ENCODE data around the gene EMID1. TPM values are rescaled to one million over a fixed set of nuclear protein-coding genes. Genes with fewer than 3 reads are reported as not detected.
"Not testable (repeated sequence)": the region's sequence is repeated elsewhere in the genome, so short reads cannot be mapped to it uniquely, and the experiment has no call there.

The EMID1 gene
- polyA plus RNA-seq, 3 donors, result 59.9 to 106 (median 88.8) TPM

DNA sequence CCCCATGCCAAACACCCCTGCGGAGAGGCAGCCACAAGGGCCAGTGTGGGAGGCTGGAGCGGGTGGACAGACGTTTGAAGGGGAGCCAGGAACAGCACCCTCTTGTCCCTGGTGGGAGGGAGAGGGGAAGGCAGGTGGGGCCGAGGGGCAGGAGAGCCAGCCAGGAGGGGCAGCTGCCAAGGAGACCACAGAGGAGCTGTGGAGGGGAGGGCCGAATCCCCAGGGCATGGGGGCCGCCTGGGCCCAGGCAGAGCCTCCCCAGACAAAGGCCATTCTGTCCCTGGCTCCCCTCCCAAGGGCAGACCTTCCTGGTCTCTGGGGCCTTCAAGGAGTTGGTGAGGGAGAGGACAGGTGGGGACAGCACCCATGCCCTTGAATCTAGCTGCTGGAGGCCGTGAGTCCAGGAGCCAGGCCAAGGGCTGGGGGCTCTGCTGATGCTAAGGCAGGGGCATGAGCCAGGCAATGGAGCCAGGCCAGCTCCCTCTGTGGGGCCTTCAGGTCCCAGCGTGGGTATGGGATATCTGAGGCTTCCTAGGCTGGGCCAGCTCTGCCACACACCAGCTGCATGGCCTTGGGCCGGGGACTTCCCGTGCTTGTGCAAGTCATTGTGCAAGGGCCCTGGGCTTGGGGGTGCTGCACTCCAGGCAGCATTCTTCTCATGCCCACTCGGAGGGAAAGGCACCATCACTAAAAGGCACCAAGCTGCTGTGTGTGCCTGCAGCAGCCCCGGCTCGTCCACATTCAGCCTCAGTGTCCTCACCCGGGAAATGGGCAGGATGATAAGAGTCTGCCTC is 11.4 kb downstream of the EMID1 start:
- DNase-seq (ENCODE audit: extremely low read depth in 1 of 11, low read depth in 9 of 11, low spot score in 4 of 11), result no peak

- DNase-seq (ENCODE audit: extremely low read depth in 1 of 11, low read depth in 9 of 11, low spot score in 4 of 11), result no peak
Observed at GRCh38 chr22:29217827-29218757, 12.4 kb downstream of the EMID1 start.

GRCh38 chr22:29218758-29219408 is 13.2 kb downstream of the EMID1 start:
- no peak for DNase-seq (ENCODE audit: extremely low read depth in 1 of 11, low read depth in 9 of 11, low spot score in 4 of 11)

GRCh38 chr22:29219409-29219782 is 13.7 kb downstream of the EMID1 start:
- not testable (repeated sequence) for DNase-seq (ENCODE audit: extremely low read depth in 1 of 11, low read depth in 9 of 11, low spot score in 4 of 11)

- DNase-seq (ENCODE audit: extremely low read depth in 1 of 11, low read depth in 9 of 11, low spot score in 4 of 11), result no peak
Observed at GRCh38 chr22:29219881-29220670, 14.4 kb downstream of the EMID1 start.

DNA sequence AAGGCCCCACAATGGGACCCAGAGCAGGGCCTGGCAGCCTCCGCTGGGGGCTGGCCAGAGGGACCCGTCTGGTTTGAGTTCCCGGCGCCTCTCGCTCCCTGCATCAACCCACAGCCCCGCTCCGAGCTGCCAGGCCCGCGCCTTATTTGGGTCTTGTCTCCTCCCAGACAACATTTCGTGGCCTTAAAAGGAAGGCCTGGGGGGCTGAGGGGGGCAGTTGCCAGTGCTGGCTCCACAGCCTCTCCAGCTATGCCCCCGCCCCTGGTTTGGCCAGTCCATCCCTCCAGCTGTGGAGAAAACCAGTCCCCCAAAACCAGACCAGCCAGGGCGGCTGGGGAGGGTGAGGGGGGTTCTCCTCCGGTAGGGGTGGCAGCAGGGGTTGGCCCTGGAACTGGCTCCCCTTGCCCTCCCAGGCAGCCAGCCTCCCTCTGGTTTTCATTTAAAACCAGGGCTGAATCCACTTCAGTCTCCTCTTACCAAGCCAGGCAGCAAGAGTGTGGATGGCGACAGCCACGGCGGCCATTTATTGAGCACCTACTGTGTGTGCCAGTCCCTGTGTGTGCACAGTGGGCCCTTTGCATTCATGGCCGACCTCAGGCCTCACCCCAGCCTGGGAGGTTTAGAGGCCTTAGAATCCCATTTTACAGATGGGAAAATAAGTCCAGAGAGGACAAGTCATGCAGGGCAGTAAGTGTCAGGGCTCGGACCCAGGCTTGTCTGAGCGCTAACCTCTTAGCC is 18.6 kb downstream of the EMID1 start:
- no peak for DNase-seq (ENCODE audit: extremely low read depth in 1 of 11, low read depth in 9 of 11, low spot score in 4 of 11)

- DNase-seq (ENCODE audit: extremely low read depth in 1 of 11, low read depth in 9 of 11, low spot score in 4 of 11), result no peak
Observed at GRCh38 chr22:29224859-29225410, 19.2 kb downstream of the EMID1 start.

DNA sequence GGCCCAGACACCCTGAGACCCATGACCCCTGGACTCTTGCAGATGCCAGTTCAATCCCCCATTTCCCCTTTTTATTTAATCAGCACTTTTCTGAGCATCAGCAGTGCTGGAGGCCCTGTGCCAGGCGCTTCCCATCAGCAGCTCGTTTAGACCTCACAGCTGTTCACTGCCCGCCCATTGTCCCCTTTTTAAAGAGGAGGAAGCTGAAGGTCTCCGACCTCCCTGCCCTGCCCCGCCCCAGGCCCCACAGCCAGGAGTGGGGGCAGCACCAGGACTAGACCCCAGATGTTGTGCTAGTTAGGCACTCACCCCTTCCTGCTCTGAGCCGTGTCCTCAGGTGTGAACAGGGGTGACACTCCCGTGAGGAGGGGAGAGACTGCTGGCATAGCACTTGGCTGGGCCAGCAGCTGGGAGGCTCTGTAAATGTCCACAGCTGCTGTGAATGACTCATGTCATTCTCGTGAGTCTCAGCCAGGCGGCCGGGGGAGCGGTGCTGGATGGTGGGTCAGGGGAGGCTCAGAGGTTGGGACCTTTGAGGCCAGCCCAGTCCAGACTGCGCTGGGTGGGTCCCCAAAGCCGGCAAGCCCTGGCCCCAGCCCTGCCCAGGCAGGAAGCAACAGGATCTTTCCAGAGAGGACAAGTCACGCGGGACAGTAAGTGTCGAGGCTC is 19.9 kb downstream of the EMID1 start:
- DNase-seq (ENCODE audit: extremely low read depth in 1 of 11, low read depth in 9 of 11, low spot score in 4 of 11), result no peak

- DNase-seq (ENCODE audit: extremely low read depth in 1 of 11, low read depth in 9 of 11, low spot score in 4 of 11), result no peak
Observed at GRCh38 chr22:29226351-29226981, 20.8 kb downstream of the EMID1 start.

DNA sequence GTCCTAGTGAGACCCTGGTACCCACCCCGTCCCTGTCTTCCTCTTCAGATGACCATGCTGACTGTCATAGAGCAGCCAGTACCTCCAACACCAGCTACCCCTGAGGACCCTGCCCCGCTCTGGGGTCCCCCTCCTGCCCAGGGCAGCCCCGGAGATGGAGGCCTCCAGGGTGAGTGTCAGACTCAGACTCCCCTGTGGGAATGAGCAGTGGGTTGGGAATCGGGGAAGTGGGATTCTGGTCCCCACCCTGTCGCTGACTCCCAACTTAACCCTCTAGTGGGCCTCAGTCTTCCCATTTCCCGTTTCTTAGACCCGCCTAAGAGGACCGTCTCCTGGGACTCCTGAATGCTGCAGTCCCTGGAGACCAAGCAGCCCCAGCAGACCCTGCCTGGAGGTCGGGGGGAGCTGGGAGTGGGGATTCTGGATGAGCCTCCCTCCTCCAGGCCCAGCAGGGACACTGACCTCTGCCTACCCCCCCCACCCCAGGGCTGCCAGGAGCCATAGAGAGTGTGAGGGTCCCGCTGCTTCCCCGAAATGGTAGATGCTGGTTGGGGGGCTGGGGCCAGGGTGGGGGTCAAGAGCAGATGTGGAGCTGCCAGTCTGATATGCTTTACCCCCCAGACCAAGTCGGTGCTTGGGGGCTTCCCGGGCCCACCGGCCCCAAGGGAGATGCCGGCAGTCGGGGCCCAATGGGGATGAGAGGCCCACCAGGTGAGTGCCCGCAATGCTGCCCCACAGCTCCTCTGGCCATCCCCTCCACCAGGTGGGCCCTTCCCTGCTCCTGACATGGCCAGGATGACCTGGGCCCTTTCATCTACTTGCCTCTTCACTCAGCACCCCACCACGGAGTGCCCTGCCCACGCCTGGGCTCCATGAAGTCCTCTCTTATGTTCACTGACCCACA is 25.5 kb downstream of the EMID1 start:
- DNase-seq (ENCODE audit: extremely low read depth in 1 of 11, low read depth in 9 of 11, low spot score in 4 of 11), result no peak

- no peak for DNase-seq (ENCODE audit: extremely low read depth in 1 of 11, low read depth in 9 of 11, low spot score in 4 of 11)
Observed at GRCh38 chr22:29231971-29232959, 26.6 kb downstream of the EMID1 start.

DNA sequence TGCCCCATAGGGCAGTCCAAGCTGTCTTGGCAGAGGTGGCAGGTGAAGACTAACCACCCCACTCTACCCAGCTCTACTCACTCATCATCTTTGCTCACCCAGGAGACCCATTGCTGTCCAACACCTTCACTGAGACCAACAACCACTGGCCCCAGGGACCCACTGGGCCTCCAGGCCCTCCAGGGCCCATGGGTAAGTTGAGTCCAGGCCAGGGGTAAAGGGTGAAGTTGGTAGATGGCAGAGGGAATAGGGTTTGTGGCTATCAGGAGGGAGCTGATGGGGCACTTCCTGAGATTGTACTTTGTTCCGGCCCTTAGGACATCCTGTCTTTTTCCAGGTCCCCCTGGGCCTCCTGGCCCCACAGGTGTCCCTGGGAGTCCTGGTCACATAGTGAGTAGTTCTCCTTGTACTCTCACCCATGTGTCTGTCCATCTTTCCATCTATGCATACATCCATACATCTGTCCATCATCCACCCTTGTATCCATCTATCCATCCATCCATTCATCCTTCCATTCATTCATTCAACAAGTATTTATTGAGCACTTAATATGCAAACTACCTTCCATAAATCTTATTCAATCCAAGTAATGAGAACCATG is 27.7 kb downstream of the EMID1 start:
- no peak for DNase-seq (ENCODE audit: extremely low read depth in 1 of 11, low read depth in 9 of 11, low spot score in 4 of 11)

- DNase-seq (ENCODE audit: extremely low read depth in 1 of 11, low read depth in 9 of 11, low spot score in 4 of 11), result peak in 2 of 11 donors; percentile 7 to 24
Observed at GRCh38 chr22:29240481-29240880, 34.8 kb downstream of the EMID1 start.

DNA sequence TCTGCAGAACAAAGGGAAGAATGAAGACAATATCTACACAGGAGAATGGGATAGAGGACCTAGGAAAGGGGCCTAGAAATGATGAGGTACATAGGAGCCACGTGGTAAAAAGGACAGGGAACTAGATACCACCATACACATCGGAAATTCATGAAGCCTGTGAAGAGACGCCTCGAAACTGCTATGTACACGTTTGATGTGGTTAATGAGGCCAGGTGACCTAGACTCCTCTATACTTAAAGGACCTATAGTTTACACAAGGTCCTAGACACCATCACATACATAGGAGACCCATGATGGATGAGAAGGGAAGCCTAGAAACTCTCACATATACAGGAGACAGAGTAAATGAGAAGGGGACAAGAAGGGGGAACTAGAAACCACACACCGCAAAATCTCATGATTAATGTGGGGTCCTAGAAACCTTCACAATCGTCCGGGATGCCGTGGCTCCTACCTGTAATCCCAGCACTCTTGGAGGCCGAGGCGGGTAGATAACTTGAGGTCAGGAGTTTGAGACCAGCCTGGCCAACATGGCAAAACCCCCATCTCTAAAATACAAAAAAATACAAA is 38.3 kb downstream of the EMID1 start:
- DNase-seq (ENCODE audit: extremely low read depth in 1 of 11, low read depth in 9 of 11, low spot score in 4 of 11), result no peak

Data from renal cortex interstitium (tissue), 11 donors.